HCT116 (cell line): ENCODE measurements around the gene GH2. TPM values are rescaled to one million over a fixed set of nuclear protein-coding genes. Genes with fewer than 3 reads are reported as not detected.

Source experiments
- ATAC-seq: fragments of 200-7000 bp; cut with Tn5 transposase; 2 replicates; pipeline ENCODE4 v1.9.1; 2020; ENCODE audit warnings: mild to moderate bottlenecking, moderate library complexity
- BruUV-seq: library from RNA; stranded (reverse); fragments of 400-500 nt; replicated peaks from 2 replicates; lab custom pipeline; 2021; lab: Mats Ljungman, UMichigan
- CTCF ChIA-PET: fragments of 300-600 bp; sonication (Branson Sonifier 250); formaldehyde crosslinking; loops from one replicate; lab custom pipeline; 2021; ENCODE audit warnings: antibody characterized with exemption; lab: Charles Lee
- POLR2A ChIA-PET: fragments of 300-600, 350-600 bp; sonication (Branson Sonifier 250); formaldehyde crosslinking; loops from one replicate; lab custom pipeline; 2021; ENCODE audit warnings: antibody characterized with exemption; lab: Charles Lee
- RAD21 ChIA-PET, 2 experiments: fragments of 300-600 bp; sonication (Branson Sonifier 250); formaldehyde crosslinking; loops; one replicate each; lab custom pipeline; 2023; ENCODE audit warnings: low total read pairs in 2 of 2; ENCODE audit not compliant: uncharacterized antibody in 2 of 2, unreplicated experiment in 2 of 2, low non-redundant PET in 1 of 2; lab: Charles Lee
- DNase-seq: peaks from one replicate; pipeline ENCODE4 v3.0.0-alpha.2; 2010; ENCODE audit warnings: low read depth, low spot score
- H2AFZ ChIP-seq: fragments of 200-600 bp; shearing (Covaris generic), sonication (generic); 2 replicates; pipeline ENCODE4 v1.6.1; 2017; ENCODE audit warnings: low read depth, mixed run types, mixed read lengths, antibody characterized with exemption, low read length; ENCODE audit not compliant: poor library complexity, severe bottlenecking
- H3K27ac ChIP-seq: 2 replicates; pipeline ENCODE4 v1.5.1; 2012; ENCODE audit warnings: low read depth, low read length
- H3K27me3 ChIP-seq: fragments of 200-600 bp; sonication (generic); 2 replicates; pipeline ENCODE4 v1.6.1; 2016; ENCODE audit warnings: mixed run types, low read length, mixed read lengths; ENCODE audit not compliant: insufficient read depth
- H3K36me3 ChIP-seq, 2 experiments: fragments of 200-500 bp in 1 of 2; fragments of 200-600 bp in 1 of 2; sonication (Bioruptor generic) in 1 of 2; sonication (generic) in 1 of 2; 2 replicates each; pipeline versions ENCODE4 v1.5.1 to v1.6.1; 2014 to 2016; ENCODE audit warnings: low read length in 2 of 2, inconsistent platforms in 1 of 2, mixed read lengths in 1 of 2, mixed run types in 1 of 2; ENCODE audit not compliant: insufficient read depth in 2 of 2, control insufficient read depth in 1 of 2
- H3K4me1 ChIP-seq, 2 experiments: fragments of 200-600 bp in 1 of 2; sonication (generic) in 1 of 2; 2 replicates each; pipeline versions ENCODE4 v1.5.1 to v1.6.1; 2012 to 2017; ENCODE audit warnings: low read length in 2 of 2, inconsistent platforms in 1 of 2, mild to moderate bottlenecking in 1 of 2, mixed read lengths in 1 of 2, mixed run types in 1 of 2, moderate library complexity in 1 of 2; ENCODE audit not compliant: insufficient read depth in 2 of 2, control insufficient read depth in 1 of 2
- H3K4me2 ChIP-seq: fragments of 200-600 bp; sonication (generic); 2 replicates; pipeline ENCODE4 v1.6.1; 2017; ENCODE audit warnings: mixed run types, low read length, mixed read lengths
- H3K4me3 ChIP-seq, 2 experiments: fragments of 200-600 bp in 1 of 2; sonication (generic) in 1 of 2; replicated peaks in 1 of 2; 2 replicates each; pipeline ENCODE4 v1.5.1; 2011 to 2016; ENCODE audit warnings: low read length in 2 of 2, control low read depth in 1 of 2, low read depth in 1 of 2, mild to moderate bottlenecking in 1 of 2, mixed read lengths in 1 of 2, mixed run types in 1 of 2
- H3K79me2 ChIP-seq: fragments of 200-600 bp; sonication (generic); 2 replicates; pipeline ENCODE4 v1.6.1; 2017; ENCODE audit warnings: mild to moderate bottlenecking, mixed run types, low read length, moderate library complexity, mixed read lengths; ENCODE audit not compliant: insufficient read depth
- H3K9ac ChIP-seq: fragments of 200-600 bp; sonication (generic); 2 replicates; pipeline ENCODE4 v1.6.1; 2016; ENCODE audit warnings: low read length, mixed read lengths
- H3K9me2 ChIP-seq: fragments of 200-600 bp; sonication (generic), shearing (Covaris generic); 2 replicates; pipeline ENCODE4 v1.6.1; 2017; ENCODE audit warnings: mixed run types, mild to moderate bottlenecking, moderate library complexity; ENCODE audit not compliant: insufficient read depth
- H3K9me3 ChIP-seq, 2 experiments: fragments of 200-500 bp in 1 of 2; fragments of 200-600 bp in 1 of 2; sonication (Bioruptor generic) in 1 of 2; sonication (generic) in 1 of 2; 2 replicates each; pipeline ENCODE4 v1.6.1; 2014 to 2017; ENCODE audit warnings: low read length in 2 of 2, mixed read lengths in 2 of 2, inconsistent platforms in 1 of 2, low read depth in 1 of 2, mild to moderate bottlenecking in 1 of 2, mixed run types in 1 of 2, moderate library complexity in 1 of 2; ENCODE audit not compliant: control insufficient read depth in 1 of 2, insufficient read depth in 1 of 2
- H4K20me1 ChIP-seq: fragments of 200-600 bp; sonication (generic), shearing (Covaris generic); 2 replicates; pipeline ENCODE4 v1.6.1; 2017; ENCODE audit warnings: mixed run types, mild to moderate bottlenecking, moderate library complexity; ENCODE audit not compliant: insufficient read depth
- CEBPB ChIP-seq: IDR thresholded peaks from 2 replicates; pipeline ENCODE4 v1.6.1; 2012; ENCODE audit warnings: low read depth
- EZH2 ChIP-seq: fragments of 200-600 bp; sonication (generic); IDR thresholded peaks from 2 replicates; pipeline ENCODE4 v1.6.1; 2017; ENCODE audit warnings: antibody characterized with exemption, mixed run types
- EZH2phosphoT487 ChIP-seq: fragments of 200-600 bp; IDR thresholded peaks from 2 replicates; pipeline ENCODE4 v1.6.1; 2018; ENCODE audit warnings: antibody characterized with exemption, borderline replicate concordance
- JUND ChIP-seq: IDR thresholded peaks from 2 replicates; pipeline ENCODE4 v1.6.1; 2012
- RAD21 ChIP-seq: IDR thresholded peaks from 2 replicates; pipeline ENCODE4 v1.6.1; 2012; ENCODE audit warnings: low read depth, mild to moderate bottlenecking
- SIN3A ChIP-seq: IDR thresholded peaks from 2 replicates; pipeline ENCODE4 v1.6.1; 2012; ENCODE audit warnings: low read depth
- TCF7L2 ChIP-seq: IDR thresholded peaks from 2 replicates; pipeline ENCODE4 v1.7.0; 2011; ENCODE audit warnings: borderline replicate concordance, inconsistent platforms; ENCODE audit not compliant: insufficient read depth, insufficient read length; ENCODE audit errors: extremely low read depth
- ZFX ChIP-seq: fragments of 450-650 bp; IDR thresholded peaks from 2 replicates; pipeline ENCODE4 v1.6.1; 2017
- ZNF274 ChIP-seq: fragments of 200-500 bp; sonication (Bioruptor generic); IDR thresholded peaks from 2 replicates; pipeline ENCODE4 v1.6.1; 2014; ENCODE audit warnings: mild to moderate bottlenecking, low read depth, low read length, inconsistent platforms
- intact Hi-C: fragments of 100-400 bp; cut with micrococcal nuclease; formaldehyde crosslinking; loops from 2 replicates; pipeline ENCODE4 v1.10.0; 2022
- total RNA-seq: library from RNA; stranded (reverse); gene quantifications from one replicate; pipeline ENCODE4 v1.2.1, GENCODE V29; 2021; ENCODE audit not compliant: unreplicated experiment
- TF ChIP-seq, protein P1 (sequence below), 3 experiments: fragments of 200-600 bp in 1 of 3; sonication (generic) in 1 of 3; IDR thresholded peaks in 2 of 3; conservative IDR thresholded peaks in 1 of 3; 2 replicates each; pipeline ENCODE4 v1.5.1; 2012 to 2017; ENCODE audit warnings: low read depth in 2 of 3, low read length in 2 of 3, antibody characterized with exemption in 1 of 3, borderline replicate concordance in 1 of 3, control low read depth in 1 of 3, mild to moderate bottlenecking in 1 of 3, mixed read lengths in 1 of 3, mixed run types in 1 of 3, moderate library complexity in 1 of 3; ENCODE audit not compliant: insufficient read depth in 1 of 3
- TF ChIP-seq, protein P2 (sequence below): IDR thresholded peaks from 2 replicates; pipeline ENCODE4 v1.6.1; 2012
- TF ChIP-seq, protein P3 (sequence below): IDR thresholded peaks from 2 replicates; pipeline ENCODE4 v1.6.1; 2012
- TF ChIP-seq, protein P4 (sequence below): IDR thresholded peaks from 2 replicates; pipeline ENCODE4 v1.6.1; 2012; ENCODE audit warnings: low read depth

Gene GH2
- total RNA-seq, 1 experiment from 2014 or later, result not detected

DNA sequence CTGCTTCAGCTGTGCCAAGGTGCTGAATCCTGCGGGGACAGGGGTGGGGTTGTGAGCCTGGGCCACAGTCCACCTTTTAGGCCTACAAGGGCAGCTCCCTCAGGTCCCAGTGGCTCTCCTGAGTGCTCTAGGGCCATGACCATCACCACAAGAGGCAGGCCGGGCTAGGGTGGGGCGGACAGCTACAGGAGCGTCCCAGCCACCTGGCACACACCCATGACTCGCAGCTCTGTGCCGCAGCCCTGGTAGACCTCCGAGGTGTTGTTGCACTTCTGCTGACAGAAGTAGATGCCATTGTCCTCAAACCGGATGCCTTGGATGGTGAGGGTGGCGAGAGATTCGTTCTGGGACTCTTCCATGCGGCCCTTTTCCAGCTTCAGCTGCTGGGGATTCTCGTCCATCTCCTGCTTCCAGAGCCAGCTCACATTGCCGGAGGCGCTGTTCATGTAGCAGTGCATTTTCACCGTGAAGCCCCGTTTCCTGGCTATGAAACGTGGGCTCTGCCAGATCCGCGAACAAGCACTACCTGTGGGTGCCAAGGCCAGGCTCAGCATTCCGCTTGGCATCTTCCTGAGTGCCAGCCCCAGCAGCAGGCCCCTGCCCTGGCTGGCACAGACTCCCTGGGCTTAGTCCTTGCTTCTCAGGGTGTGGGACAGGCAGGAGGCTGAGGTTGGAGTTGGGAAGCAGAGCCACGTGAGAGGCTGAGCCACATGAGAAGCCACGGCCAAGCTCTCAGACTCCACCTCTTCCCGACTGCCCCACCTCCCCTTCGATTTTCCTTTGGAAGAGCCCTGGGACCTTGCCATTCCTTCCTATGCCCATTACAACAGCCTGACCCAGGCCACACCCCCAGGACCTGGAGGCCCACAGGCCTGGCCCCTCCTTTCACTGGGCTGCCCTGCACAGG, 48.4 kb upstream of the GH2 start:
- DNase-seq, result no peak
- intact Hi-C loops, result no loop called here
- Histone ChIP-seq H3K36me3 (no peaks in the 10 kb centered on the region), H3K9me3 (no peaks in the 10 kb centered on the region), H3K9ac (no peak overlapping the region), H4K20me1 (no peaks in the 10 kb centered on the region), H3K4me1 (peaks cover 0 to 11% of the 10 kb centered on the region in 2 experiments; a peak in 3 of 4 replicates), H3K27ac (no peak overlapping the region), H3K4me3 (no peak overlapping the region), H3K4me2 (no peak overlapping the region), H3K27me3 (no peaks in the 10 kb centered on the region), H2AFZ (no peak overlapping the region), H3K79me2 (no peaks in the 10 kb centered on the region), H3K9me2 (no peaks in the 10 kb centered on the region)
- POLR2A ChIA-PET, result no interaction called here
- CTCF ChIA-PET, result interaction anchor here (1.1 to 1.7 kb wide), 3 partner anchors 10 to 203 kb away, joined by 3 to 4 read pairs (median 4); no protein-coding TSS in a partner anchor
- peak; percentile 39 for ATAC-seq
- TF ChIP-seq RAD21, result no peak
- TF ChIP-seq ZFX, result no peak; the same call in 1 of the 2 replicates
- TF ChIP-seq JUND, result no peak
- no peak for TF ChIP-seq EZH2phosphoT487
- TF ChIP-seq CEBPB, result no peak
- TF ChIP-seq EZH2, result no peak
- TF ChIP-seq, protein P1, sequence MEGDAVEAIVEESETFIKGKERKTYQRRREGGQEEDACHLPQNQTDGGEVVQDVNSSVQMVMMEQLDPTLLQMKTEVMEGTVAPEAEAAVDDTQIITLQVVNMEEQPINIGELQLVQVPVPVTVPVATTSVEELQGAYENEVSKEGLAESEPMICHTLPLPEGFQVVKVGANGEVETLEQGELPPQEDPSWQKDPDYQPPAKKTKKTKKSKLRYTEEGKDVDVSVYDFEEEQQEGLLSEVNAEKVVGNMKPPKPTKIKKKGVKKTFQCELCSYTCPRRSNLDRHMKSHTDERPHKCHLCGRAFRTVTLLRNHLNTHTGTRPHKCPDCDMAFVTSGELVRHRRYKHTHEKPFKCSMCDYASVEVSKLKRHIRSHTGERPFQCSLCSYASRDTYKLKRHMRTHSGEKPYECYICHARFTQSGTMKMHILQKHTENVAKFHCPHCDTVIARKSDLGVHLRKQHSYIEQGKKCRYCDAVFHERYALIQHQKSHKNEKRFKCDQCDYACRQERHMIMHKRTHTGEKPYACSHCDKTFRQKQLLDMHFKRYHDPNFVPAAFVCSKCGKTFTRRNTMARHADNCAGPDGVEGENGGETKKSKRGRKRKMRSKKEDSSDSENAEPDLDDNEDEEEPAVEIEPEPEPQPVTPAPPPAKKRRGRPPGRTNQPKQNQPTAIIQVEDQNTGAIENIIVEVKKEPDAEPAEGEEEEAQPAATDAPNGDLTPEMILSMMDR (IDR thresholded peaks at IDR 0.05 in 2 of 3, conservative IDR thresholded peaks at IDR 0.05 in 1 of 3; ENCODE audit: borderline replicate concordance in 1 of 3, insufficient read depth in 1 of 3, low read depth in 2 of 3, low read length in 2 of 3), result no peak
- TF ChIP-seq, protein P2, sequence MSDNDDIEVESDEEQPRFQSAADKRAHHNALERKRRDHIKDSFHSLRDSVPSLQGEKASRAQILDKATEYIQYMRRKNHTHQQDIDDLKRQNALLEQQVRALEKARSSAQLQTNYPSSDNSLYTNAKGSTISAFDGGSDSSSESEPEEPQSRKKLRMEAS, result no peak
- no peak for TF ChIP-seq TCF7L2
- TF ChIP-seq, protein P3, sequence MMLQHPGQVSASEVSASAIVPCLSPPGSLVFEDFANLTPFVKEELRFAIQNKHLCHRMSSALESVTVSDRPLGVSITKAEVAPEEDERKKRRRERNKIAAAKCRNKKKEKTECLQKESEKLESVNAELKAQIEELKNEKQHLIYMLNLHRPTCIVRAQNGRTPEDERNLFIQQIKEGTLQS, result no peak
- TF ChIP-seq, protein P4, sequence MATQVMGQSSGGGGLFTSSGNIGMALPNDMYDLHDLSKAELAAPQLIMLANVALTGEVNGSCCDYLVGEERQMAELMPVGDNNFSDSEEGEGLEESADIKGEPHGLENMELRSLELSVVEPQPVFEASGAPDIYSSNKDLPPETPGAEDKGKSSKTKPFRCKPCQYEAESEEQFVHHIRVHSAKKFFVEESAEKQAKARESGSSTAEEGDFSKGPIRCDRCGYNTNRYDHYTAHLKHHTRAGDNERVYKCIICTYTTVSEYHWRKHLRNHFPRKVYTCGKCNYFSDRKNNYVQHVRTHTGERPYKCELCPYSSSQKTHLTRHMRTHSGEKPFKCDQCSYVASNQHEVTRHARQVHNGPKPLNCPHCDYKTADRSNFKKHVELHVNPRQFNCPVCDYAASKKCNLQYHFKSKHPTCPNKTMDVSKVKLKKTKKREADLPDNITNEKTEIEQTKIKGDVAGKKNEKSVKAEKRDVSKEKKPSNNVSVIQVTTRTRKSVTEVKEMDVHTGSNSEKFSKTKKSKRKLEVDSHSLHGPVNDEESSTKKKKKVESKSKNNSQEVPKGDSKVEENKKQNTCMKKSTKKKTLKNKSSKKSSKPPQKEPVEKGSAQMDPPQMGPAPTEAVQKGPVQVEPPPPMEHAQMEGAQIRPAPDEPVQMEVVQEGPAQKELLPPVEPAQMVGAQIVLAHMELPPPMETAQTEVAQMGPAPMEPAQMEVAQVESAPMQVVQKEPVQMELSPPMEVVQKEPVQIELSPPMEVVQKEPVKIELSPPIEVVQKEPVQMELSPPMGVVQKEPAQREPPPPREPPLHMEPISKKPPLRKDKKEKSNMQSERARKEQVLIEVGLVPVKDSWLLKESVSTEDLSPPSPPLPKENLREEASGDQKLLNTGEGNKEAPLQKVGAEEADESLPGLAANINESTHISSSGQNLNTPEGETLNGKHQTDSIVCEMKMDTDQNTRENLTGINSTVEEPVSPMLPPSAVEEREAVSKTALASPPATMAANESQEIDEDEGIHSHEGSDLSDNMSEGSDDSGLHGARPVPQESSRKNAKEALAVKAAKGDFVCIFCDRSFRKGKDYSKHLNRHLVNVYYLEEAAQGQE, result no peak
- TF ChIP-seq ZNF274, result no peak
- TF ChIP-seq SIN3A, result no peak
- RAD21 ChIA-PET, result no interaction called here
- no TSS peak for BruUV-seq
